Ecto neural progenitor cell (in vitro differentiated cells): ENCODE results near the gene LPCAT3.

ENCODE experiments used
- DNase-seq: peaks from one replicate; pipeline ENCODE4 v3.0.0-alpha.2; 2018; ENCODE audit warnings: low spot score

LPCAT3 gene

DNA sequence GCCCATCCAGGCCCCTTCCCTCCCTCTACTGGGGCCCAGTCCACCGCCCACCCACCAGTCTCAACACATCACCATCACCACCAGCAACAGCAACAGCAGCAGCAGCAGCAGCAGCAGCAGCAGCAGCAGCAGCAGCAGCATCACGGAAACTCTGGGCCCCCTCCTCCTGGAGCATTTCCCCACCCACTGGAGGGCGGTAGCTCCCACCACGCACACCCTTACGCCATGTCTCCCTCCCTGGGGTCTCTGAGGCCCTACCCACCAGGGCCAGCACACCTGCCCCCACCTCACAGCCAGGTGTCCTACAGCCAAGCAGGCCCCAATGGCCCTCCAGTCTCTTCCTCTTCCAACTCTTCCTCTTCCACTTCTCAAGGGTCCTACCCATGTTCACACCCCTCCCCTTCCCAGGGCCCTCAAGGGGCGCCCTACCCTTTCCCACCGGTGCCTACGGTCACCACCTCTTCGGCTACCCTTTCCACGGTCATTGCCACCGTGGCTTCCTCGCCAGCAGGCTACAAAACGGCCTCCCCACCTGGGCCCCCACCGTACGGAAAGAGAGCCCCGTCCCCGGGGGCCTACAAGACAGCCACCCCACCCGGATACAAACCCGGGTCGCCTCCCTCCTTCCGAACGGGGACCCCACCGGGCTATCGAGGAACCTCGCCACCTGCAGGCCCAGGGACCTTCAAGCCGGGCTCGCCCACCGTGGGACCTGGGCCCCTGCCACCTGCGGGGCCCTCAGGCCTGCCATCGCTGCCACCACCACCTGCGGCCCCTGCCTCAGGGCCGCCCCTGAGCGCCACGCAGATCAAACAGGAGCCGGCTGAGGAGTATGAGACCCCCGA lies 81.4 kb downstream of the LPCAT3 start:
- DNase-seq: peak; percentile 59

DNA sequence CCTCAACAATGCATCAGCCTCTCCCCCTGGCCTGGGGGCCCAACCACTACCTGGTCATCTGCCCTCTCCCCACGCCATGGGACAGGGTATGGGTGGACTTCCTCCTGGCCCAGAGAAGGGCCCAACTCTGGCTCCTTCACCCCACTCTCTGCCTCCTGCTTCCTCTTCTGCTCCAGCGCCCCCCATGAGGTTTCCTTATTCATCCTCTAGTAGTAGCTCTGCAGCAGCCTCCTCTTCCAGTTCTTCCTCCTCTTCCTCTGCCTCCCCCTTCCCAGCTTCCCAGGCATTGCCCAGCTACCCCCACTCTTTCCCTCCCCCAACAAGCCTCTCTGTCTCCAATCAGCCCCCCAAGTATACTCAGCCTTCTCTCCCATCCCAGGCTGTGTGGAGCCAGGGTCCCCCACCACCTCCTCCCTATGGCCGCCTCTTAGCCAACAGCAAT lies 82.1 kb downstream of the LPCAT3 start:
- no peak for DNase-seq

DNA sequence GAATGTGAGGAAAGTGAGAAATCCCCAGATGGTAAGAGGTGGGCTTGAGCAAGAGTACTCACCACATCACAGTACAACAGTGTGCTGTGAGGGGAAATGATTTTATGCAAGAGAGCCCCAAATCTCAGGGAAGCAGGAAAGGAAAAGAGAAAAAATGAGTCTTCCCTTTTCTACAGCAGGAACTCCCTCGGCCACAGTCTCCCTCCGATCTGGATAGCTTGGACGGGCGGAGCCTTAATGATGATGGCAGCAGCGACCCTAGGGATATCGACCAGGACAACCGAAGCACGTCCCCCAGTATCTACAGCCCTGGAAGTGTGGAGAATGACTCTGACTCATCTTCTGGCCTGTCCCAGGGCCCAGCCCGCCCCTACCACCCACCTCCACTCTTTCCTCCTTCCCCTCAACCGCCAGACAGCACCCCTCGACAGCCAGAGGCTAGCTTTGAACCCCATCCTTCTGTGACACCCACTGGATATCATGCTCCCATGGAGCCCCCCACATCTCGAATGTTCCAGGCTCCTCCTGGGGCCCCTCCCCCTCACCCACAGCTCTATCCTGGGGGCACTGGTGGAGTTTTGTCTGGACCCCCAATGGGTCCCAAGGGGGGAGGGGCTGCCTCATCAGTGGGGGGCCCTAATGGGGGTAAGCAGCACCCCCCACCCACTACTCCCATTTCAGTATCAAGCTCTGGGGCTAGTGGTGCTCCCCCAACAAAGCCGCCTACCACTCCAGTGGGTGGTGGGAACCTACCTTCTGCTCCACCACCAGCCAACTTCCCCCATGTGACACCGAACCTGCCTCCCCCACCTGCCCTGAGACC lies 82.7 kb downstream of the LPCAT3 start:
- DNase-seq: no peak

DNA sequence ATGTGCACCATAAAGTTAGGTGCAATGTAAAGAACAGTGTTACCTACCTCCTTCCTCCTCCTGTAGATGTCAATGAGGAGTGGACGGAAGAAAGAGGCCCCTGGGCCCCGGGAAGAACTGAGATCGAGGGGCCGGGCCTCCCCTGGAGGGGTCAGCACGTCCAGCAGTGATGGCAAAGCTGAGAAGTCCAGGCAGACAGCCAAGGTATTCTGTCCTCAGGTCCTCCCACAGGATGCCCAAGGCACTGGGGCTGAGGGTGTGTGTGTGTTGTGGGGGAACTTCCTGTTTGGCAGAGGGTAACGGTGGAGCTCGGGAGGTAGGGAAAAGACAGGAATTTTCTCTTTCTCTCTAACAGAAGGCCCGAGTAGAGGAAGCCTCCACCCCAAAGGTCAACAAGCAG lies 84.2 kb downstream of the LPCAT3 start:
- no peak for DNase-seq

DNA sequence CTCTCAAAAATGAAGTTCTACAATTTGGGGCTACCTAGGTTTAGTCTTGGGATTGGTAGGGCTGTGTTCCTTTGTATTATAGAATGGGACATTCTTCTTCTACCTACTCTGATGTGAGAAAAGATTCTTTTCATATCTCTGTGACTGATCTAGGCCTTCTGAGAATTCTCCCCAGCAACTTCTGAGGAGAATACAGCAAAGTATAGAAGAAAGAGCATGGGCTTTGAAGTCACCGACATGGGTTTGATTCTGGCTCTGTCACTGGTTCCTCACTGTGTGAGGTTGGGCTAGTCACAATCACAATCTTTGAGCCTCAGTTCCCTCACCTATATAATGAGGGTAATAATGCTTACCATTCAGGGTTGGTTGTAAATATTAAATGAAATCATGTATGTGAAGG lies 85.5 kb downstream of the LPCAT3 start:
- DNase-seq: no peak

DNA sequence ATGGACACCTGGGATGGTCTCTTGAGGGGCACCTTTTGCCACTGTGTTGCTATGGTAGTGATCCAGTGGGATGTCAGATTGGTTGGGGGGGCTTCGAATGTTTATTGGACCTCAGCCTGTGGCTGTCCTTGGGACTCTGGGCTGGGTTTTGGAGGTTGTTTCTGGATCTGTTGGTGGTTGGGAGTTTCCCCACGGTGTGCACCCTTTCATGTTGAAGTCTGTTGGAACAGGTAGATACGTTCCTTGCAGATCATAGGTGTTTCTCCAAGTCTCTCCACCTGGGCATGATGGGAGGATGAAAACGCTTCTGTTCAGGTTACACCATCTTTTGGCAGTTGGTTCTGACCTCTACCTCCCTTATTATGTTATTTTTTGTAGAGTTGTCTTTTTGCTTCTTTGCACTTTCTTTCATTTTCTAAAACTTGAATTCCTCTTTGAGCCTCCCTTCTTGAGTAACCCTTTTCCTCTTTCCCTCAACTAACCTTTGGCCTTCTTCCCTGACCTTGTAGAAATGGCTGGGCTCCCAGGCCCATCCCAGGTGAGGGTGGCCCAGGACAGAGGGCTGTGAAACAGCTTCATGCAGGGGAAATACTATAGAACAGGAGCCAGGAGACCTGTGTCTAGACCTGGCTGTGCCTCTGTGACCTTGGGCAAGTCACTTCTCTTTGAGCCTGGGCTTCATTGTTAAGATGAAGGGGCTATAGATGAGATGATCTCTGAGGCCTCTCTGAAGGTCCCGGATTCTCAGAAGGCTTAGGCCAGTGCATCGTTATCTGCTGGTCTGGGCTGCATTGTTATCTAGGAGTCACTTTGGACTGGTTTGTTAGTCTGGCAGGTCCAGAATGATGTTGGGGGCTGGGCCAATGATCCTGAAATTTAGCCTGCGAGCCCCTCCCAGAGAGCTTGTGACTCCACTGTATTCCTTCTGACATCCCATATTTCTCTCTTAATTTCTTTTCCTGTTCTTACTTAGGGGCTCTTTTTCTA lies 88.5 kb downstream of the LPCAT3 start:
- DNase-seq: no peak

DNA sequence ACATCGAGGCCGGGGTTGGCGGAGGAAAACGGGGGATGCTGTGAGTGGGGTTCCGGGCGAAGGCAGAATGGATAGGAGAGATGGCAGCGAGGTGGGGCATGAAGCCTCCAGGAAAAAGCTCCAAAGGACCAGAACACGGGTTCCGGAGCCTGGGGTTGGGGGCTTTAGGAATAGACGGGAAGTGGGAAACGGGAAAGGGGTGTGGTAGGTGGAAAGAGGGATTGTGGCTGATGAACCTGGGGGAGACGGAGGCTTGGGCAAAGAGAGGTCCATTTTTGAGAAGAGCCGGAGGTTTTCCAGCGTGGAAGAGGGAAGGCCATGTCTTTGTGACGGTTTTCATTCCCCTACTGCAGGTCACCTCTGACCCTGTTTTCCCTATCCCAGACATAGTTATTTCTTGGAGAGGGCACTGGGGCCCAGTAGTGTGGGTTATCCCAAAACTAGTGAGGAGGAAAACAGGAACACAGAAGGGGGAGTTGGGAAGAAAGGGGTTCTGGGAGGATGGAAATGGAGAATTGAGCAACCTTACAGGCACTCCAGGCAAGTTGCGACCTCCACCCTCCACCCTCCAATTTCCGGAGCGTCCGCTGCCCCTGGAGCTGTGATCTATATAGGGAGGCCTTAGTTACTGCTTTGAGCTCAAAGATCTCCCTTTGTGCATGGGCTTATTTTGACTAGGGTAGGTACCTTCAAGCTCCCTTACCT lies 89.4 kb downstream of the LPCAT3 start:
- DNase-seq: no peak

DNA sequence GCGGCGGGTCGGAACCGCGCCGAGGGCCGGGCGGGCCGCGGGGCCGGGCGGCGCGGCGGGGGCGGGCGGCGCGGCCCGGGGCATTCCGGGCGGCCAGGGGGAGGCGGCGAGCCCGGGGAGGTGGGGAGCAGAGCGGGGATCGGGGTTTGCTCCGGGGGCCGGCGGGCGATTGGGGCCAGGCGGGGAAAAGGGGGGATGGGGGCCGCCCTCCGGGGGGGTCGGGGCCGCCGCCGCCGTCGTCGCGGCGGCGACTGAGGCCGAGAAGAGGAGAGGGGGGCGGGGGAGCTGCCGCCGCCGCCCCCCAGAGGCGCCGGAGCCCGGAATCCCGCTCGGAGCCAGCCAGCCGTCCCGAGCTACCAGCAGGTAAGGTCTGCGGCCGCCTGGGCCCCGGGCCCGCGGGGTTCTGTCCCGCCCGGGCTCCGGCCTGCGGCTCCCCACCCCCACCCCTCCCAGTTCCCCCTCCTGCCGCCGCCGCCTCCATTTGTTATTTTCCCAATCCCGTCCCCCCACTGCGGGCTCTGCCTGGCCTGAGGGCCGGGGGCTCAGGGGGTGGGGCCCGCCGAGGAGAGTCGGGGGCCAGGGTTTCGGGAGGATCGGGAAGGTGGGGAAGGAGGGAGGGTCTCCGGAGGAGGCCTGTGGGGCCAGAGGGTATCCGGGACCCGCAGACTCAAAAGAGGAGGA lies 90.1 kb downstream of the LPCAT3 start:
- DNase-seq: peak; percentile 67

DNA sequence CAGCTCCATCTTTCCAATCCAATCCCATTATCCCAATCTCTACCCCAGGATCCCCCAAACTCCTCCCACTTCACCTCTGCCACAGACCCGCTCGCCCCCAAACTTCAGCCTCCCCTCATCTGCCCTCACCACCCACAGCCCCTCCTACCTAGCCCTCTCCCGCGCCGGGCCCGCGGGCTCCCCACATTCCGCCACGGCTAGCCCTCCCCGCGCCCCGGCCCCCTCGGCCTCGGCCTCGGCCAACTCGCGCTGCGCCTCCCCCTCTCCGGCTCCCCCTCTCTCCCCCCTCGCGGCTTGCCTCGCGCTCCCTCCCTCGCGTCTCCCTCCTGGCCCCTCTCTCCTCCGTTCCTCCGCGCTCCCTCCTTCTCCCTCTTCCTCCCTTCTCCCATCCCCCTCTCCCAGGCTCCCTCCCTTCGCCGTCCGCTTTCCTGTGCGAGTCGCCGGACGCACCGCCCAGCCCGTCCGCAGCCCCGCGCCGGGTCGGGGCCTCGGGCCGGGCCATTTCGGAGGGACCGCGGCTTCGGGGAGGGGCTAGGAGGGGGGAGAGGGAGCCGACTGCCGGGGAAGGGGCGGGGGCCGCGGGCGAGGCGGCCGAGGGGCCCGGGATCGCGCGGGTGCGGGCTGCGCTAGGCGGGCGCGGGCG lies 90.8 kb downstream of the LPCAT3 start, which contains the start of gene ATN1:
Gene ATN1 (plus strand): TSS at position 581 of the 643 bp plus-strand sequence. CDS start 6,043 bp downstream, outside the sequence.
- DNase-seq: peak; percentile 86
